NCI-H774 (cell line): ENCODE results near the gene TYW1B.
"Not testable (repeated sequence)": the region's sequence is repeated elsewhere in the genome, so short reads cannot be mapped to it uniquely, and the experiment has no call there.

Experiments used
- DNase-seq: peaks from one replicate; lab custom pipeline; 2025; lab: John Stamatoyannopoulos, UW

Gene TYW1B

DNA sequence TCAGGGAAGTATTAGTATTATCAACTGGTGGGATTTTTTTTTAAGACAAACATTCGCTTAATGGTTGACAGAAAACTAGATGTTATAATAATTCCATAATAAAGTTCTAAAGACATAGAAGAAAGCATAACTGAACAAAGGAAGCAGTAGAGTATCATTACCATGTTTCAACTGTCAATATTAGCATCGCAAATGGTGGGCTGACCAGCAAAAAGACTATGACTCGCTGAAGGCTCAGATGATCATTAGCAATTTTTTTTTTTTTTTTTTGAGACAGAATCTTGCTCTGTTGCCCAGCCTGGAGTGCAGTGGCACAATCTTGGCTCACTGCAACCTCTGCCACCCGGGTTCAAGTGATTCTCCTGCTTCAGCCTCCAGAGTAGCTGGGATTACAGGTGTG, 74.8 kb downstream of the TYW1B start:
- not testable (repeated sequence) for DNase-seq

DNA sequence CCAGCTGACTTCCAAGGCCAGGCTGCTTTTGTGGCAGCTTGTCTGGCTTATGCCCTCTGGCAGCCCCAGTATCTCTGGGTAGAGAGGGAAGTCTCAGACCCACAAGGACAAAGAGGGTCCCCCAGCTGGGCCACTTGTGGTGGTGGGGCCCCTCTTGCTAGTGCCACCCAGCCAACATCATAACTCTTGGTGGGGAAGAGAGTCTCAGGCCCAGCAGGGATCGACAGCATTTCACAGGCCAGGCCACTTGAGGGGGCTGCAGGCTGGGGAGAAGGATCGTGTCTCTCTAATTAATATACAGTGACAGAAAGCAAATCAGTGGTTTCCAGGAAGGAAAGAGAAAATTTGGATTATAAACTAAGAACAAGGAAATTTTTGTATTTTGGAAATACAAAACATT, 76.0 kb downstream of the TYW1B start:
- no peak for DNase-seq

- DNase-seq, result no peak
Measured at GRCh38 chr7:72751378-72751777, 76.6 kb downstream of the TYW1B start.

- DNase-seq, result not testable (repeated sequence)
Measured at GRCh38 chr7:72748649-72749048, 79.4 kb downstream of the TYW1B start.

DNA sequence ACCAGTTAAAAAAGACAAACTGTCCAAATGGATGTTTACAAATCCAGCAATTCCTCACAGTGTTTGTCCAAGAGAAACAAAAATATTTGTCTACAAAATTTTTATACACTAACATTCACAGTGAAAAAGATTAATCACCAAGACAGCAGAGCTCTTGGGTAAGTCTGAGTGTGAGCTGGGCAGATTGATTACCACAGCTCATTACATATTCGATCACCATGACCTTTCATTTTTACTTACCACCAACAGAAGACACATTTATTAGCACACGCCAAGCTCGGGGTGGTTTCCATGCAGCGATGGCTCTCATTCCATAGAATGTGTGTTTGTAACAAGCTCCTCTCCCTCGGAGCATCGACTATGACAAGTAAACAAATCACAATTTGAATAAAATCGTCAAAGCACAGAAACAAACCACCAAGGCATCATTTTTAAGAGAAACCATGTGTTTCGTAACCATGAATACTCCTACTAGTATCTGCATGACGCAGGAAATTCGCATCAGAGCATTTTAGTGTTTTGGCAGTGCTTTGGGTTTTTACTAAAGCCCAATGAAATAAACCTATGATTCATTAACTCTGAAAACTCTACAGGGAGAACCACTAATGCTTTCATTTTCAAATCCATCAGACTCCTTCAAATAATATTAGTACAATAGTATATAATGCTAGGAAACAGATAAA, 83.6 kb downstream of the TYW1B start:
- DNase-seq, result not testable (repeated sequence)

DNA sequence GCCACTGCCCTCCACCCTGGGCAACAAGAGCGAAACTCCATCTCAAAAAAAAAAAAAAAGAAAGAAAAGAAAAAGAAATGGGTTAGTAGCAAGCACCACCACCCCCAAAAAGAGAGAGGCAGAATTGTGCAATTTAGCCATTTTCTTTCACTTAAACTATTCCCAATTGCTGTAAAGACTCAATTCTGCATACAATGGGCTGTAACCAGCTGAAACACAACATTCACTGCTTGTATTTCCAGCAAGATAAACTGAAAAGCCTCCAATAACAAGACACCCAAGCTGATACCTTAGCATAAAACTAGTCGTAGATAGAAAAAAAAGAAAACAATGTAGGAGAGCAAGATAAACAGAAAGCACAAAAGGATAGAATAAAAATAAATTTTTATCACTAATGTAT, 84.2 kb downstream of the TYW1B start:
- DNase-seq, result not testable (repeated sequence)

DNA sequence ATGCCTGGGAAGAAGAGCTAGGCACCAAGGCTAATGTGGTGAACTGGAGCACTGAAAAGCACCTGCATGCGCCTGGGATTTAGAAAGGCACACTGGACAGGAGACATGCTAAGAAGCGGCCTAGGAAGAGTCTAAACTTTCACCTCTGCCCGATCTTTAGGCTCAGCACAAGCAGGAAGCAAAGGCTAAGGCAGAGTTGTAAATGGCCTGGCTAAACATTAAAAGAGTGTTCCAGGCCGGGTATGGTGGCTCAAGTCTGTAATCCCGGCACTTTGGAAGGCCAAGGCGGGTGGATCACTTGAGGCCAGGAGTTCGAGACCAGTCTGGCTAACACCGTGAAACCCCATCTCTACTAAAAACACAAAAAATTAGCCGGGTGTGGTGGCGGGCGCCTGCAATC, 88.3 kb downstream of the TYW1B start:
- DNase-seq, result not testable (repeated sequence)

- DNase-seq, result not testable (repeated sequence)
Measured at GRCh38 chr7:72735855-72736254, 92.1 kb downstream of the TYW1B start.

GRCh38 chr7:72730815-72731214, 97.2 kb downstream of the TYW1B start:
- not testable (repeated sequence) for DNase-seq

- DNase-seq, result not testable (repeated sequence)
Measured at GRCh38 chr7:72730384-72730783, 97.6 kb downstream of the TYW1B start.

GRCh38 chr7:72729130-72729529, 98.9 kb downstream of the TYW1B start:
- not testable (repeated sequence) for DNase-seq

GRCh38 chr7:72722694-72723093, 105.3 kb downstream of the TYW1B start:
- not testable (repeated sequence) for DNase-seq

DNA sequence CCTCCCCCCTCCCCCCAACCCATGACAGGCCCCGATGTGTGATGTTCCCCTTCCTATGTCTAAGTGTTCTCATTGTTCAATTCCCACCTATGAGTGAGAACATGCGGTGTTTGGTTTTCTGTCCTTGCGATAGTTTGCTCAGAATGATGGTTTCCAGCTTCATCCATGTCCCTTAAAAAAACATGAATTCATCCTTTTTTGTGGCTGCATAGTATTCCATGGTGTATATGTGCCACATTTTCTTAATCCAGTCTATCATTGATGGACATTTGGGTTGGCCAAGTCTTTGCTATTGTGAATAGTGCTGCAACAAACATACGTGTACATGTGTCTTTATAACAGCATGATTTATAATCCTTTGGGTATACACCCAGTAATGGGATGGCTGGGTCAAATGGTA, 107.1 kb downstream of the TYW1B start:
- DNase-seq, result not testable (repeated sequence)

- DNase-seq, result not testable (repeated sequence)
Measured at GRCh38 chr7:72717252-72717774, 110.7 kb downstream of the TYW1B start.

- DNase-seq, result not testable (repeated sequence)
Measured at GRCh38 chr7:72711927-72712326, 116.1 kb downstream of the TYW1B start.

- no peak for DNase-seq
Measured at GRCh38 chr7:72710983-72711382, 117.0 kb downstream of the TYW1B start.

GRCh38 chr7:72709909-72710308, 118.1 kb downstream of the TYW1B start:
- no peak for DNase-seq

DNA sequence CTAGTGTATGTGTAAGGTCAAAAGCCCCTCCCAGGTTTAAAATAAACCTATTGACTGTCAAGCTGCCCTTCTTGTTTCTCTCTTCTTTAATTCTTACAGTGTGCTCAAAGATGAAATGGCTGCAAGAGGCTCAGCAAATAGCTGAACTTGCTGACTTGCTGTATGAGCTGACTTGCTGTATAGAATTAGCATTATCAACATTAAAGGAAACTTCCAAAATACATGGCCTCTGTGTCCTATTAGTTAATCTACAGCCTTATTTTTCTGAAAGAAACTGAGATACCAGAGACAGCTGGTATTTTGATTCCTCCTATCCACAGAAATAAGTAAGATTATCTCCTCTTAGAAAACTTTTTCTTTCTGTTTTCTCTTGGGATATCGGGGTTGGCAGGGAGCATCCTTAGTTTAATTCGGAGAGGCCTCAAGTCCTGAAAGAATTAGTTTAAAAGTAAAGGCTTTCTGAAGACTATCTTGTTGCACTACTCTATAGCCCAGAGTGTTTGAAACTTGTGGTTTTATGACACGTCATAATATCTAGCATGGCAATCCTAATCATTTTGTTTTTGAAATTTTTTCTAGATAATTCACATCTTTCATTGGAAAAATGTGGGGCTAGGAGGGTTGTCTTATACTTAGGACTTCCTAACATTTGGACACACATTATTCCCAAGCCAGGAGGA, 119.5 kb downstream of the TYW1B start:
- not testable (repeated sequence) for DNase-seq

- DNase-seq, result no peak
Measured at GRCh38 chr7:72706521-72706920, 121.5 kb downstream of the TYW1B start.

DNA sequence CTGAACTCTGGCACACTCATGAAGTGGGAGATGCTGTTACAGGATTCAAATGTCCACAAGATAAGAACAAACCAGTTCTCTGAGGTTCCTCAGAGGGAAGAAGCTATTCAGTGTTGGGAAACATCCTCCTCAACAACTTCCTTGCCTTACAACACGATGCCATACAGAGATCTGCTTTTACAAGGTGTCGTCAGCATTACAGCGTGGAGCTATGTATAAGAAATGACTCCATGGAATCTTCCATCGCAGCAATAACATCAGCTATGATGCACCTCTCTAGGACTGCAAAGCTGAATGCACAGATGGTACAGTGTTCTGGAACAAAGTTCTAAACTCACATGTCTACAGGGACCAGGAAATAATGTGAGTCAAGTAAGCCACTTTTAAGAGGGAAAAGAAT, 122.3 kb downstream of the TYW1B start:
- not testable (repeated sequence) for DNase-seq

DNA sequence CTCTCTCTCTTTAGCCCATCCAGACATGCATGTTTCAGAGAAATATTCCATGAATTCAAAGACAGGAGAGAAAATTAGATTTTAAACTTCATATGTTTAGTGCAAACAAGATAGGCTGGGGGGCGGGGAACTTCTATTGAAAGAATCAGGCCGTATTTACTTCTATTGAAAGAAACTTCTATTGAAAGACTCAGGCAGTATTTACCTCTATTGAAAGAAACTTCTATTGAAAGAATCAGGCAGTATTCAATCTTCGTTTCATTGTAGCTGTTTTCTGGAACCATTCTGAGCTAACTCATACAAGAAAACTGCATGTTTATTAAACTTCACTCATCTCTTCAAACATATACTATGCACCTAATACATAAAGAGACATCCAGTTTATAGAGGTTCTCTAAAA, 123.1 kb downstream of the TYW1B start:
- DNase-seq, result no peak

DNA sequence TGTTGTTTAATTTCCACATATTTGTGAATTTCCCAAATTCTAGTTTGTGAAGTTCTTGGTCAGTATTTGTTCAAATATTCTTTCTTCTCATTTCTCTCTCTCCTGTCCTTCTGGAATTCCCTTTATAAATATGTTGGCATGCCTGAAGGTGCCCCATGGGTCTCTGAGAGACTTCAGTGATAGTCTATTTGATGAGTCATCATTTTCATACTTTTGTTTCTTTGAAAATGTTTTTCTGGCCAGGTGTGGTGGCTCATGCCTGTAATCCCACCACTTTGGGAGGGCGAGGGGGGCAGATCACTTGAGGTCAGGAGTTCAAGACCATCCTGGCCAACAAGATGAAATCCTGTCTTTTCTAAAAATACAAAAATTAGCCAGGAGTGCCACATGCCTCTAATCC, 127.5 kb downstream of the TYW1B start:
- not testable (repeated sequence) for DNase-seq

DNA sequence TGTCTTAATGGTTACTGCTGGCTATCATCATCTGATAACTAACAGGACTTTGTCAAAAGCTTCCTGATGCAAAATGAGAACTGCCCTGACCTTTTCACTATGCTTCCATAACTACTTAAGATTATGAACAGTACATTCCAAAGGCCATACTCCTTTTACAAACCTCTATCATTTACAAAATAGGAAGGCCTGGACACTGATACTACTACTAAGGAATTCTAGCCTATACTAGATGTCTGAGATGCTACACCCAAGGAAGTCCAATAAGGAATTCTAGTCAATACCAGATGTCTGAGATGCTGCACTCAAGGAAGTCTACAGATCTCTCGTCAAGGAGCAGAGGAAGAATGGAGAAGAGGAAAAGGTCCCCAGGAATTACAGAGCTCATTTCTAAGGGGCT, 130.9 kb downstream of the TYW1B start:
- DNase-seq, result not testable (repeated sequence)
